Measurements from ENCODE around the gene RXRA.

DNA sequence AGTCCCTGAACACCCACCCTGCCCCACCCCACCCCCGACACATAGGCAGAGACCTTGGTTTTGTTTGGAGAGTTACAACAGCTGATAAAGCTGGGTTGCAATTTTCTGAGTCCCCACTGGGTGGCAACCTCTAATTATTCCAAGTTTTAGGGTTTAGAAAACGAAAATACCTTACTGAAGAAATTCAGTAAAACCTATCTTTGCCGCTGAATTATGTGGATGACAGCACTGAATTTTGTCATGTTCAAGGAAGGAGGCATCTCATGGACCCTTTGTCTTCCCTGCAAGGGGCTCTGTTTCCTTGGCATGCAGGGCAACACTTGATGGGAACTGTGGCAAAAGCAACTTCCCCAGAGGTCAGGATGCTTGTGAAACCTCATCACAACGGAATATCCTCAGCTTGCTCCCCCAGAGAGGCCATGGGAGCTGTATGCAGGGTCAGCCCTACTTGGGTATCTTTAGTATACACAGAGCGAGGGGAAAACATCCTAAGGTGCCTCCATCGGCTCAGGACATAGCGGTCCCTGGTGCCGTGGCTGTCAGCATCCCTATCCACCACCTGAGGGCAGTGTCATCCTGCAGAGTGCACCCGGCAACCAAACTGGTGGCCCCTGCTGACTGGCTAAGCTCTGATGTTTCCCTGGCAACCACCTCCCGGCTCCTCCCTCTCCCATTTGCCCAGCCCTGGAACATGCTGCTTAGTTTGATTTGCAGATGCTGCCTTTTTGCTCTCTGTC is 123.1 kb downstream of the RXRA start:
- TF ChIP-seq RXRA (IDR thresholded peaks at IDR 0.05; ENCODE audit: borderline replicate concordance, low read depth) (no peak), EP300 (IDR thresholded peaks at IDR 0.05; ENCODE audit: borderline replicate concordance in 1 of 2, low read depth in 1 of 2, low read length in 1 of 2) (no peak), SMC3 (IDR thresholded peaks at IDR 0.05; ENCODE audit: low read depth, low read length) (peak; percentile 99), RAD21 (IDR thresholded peaks at IDR 0.05; ENCODE audit: low read length) (peak; percentile 100), RCOR1 (IDR thresholded peaks at IDR 0.05; ENCODE audit: low read length) (no peak), GATA2 (CRISPR knock-in tag; IDR thresholded peaks at IDR 0.05) (no peak)
- TF ChIP-seq, protein P1, sequence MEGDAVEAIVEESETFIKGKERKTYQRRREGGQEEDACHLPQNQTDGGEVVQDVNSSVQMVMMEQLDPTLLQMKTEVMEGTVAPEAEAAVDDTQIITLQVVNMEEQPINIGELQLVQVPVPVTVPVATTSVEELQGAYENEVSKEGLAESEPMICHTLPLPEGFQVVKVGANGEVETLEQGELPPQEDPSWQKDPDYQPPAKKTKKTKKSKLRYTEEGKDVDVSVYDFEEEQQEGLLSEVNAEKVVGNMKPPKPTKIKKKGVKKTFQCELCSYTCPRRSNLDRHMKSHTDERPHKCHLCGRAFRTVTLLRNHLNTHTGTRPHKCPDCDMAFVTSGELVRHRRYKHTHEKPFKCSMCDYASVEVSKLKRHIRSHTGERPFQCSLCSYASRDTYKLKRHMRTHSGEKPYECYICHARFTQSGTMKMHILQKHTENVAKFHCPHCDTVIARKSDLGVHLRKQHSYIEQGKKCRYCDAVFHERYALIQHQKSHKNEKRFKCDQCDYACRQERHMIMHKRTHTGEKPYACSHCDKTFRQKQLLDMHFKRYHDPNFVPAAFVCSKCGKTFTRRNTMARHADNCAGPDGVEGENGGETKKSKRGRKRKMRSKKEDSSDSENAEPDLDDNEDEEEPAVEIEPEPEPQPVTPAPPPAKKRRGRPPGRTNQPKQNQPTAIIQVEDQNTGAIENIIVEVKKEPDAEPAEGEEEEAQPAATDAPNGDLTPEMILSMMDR (IDR thresholded peaks at IDR 0.05), result peak; percentile 90
- TF ChIP-seq, protein P2, sequence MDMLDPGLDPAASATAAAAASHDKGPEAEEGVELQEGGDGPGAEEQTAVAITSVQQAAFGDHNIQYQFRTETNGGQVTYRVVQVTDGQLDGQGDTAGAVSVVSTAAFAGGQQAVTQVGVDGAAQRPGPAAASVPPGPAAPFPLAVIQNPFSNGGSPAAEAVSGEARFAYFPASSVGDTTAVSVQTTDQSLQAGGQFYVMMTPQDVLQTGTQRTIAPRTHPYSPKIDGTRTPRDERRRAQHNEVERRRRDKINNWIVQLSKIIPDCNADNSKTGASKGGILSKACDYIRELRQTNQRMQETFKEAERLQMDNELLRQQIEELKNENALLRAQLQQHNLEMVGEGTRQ (IDR thresholded peaks at IDR 0.05; ENCODE audit: borderline replicate concordance, low read depth, low read length), result no peak
- TF ChIP-seq, protein P3, sequence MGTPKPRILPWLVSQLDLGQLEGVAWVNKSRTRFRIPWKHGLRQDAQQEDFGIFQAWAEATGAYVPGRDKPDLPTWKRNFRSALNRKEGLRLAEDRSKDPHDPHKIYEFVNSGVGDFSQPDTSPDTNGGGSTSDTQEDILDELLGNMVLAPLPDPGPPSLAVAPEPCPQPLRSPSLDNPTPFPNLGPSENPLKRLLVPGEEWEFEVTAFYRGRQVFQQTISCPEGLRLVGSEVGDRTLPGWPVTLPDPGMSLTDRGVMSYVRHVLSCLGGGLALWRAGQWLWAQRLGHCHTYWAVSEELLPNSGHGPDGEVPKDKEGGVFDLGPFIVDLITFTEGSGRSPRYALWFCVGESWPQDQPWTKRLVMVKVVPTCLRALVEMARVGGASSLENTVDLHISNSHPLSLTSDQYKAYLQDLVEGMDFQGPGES (IDR thresholded peaks at IDR 0.05; ENCODE audit: low read depth, low read length), result no peak
- TF ChIP-seq, protein P4, sequence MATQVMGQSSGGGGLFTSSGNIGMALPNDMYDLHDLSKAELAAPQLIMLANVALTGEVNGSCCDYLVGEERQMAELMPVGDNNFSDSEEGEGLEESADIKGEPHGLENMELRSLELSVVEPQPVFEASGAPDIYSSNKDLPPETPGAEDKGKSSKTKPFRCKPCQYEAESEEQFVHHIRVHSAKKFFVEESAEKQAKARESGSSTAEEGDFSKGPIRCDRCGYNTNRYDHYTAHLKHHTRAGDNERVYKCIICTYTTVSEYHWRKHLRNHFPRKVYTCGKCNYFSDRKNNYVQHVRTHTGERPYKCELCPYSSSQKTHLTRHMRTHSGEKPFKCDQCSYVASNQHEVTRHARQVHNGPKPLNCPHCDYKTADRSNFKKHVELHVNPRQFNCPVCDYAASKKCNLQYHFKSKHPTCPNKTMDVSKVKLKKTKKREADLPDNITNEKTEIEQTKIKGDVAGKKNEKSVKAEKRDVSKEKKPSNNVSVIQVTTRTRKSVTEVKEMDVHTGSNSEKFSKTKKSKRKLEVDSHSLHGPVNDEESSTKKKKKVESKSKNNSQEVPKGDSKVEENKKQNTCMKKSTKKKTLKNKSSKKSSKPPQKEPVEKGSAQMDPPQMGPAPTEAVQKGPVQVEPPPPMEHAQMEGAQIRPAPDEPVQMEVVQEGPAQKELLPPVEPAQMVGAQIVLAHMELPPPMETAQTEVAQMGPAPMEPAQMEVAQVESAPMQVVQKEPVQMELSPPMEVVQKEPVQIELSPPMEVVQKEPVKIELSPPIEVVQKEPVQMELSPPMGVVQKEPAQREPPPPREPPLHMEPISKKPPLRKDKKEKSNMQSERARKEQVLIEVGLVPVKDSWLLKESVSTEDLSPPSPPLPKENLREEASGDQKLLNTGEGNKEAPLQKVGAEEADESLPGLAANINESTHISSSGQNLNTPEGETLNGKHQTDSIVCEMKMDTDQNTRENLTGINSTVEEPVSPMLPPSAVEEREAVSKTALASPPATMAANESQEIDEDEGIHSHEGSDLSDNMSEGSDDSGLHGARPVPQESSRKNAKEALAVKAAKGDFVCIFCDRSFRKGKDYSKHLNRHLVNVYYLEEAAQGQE (IDR thresholded peaks at IDR 0.05; ENCODE audit: low read depth, low read length), result no peak
